Keratinocyte (primary cell): ENCODE data around the gene DPP7.

Experiments
- CTCF ChIP-seq, 3 experiments: IDR thresholded peaks in 1 of 3; conservative IDR thresholded peaks in 1 of 3; optimal IDR thresholded peaks in 1 of 3; 2 replicates in 2 of 3; 3 replicates in 1 of 3; pipeline versions ENCODE3 to v1.5.1; 2011; ENCODE audit warnings: low read length in 3 of 3, mild to moderate bottlenecking in 3 of 3, moderate library complexity in 2 of 3, control low read depth in 1 of 3, inconsistent platforms in 1 of 3; ENCODE audit not compliant: insufficient read depth in 2 of 3; ENCODE audit errors: extremely low read depth in 1 of 3
- EZH2 ChIP-seq: IDR thresholded peaks from one replicate; pipeline ENCODE4 v1.6.1; 2012; ENCODE audit warnings: inconsistent platforms, mild to moderate bottlenecking, low read length, moderate library complexity

- TF ChIP-seq CTCF (optimal IDR thresholded peaks at IDR 0.05 in 1 of 3, IDR thresholded peaks at IDR 0.05 in 1 of 3, conservative IDR thresholded peaks at IDR 0.05 in 1 of 3; ENCODE audit: extremely low read depth in 1 of 3, insufficient read depth in 2 of 3, low read length in 3 of 3), result no peak
- TF ChIP-seq EZH2, result no peak
Measured at GRCh38 chr9:137147793-137148160, 33.2 kb upstream of the DPP7 start.
